Cerebellar cortex (tissue), 1 donor: ENCODE results near the gene EIF2S2.

Source experiments
- DNase-seq: peaks from one replicate; pipeline ENCODE4 v3.0.0-alpha.2; 2015; ENCODE audit warnings: low spot score

Gene EIF2S2

GRCh38 chr20:34088305-34089174 is 23.5 kb downstream of the EIF2S2 start:
- DNase-seq: no peak

DNA sequence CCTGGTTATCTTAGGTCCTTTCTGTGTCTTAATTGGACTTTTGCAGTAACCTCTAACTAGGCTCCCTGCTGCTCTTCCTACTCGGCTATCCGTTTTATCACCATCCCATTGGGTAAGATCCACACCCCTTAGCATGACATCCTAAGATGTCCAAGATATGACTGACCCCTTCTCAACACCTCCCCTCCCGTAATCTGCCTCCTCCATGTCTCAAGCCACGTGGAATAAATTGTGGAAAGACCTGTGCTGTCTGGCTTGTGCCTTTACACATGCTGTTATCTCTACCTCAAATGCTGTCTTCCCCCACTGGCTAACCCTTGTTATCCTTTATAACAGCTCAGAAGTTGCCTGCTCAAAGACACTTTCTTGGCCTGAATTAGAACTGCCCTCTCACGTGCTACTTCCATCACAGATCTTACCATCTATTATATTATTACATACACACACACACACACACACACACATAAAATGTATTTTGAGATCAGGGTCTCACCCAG is 26.5 kb downstream of the EIF2S2 start:
- DNase-seq: no peak

GRCh38 chr20:34084227-34084923 is 27.7 kb downstream of the EIF2S2 start:
- DNase-seq: no peak

DNA sequence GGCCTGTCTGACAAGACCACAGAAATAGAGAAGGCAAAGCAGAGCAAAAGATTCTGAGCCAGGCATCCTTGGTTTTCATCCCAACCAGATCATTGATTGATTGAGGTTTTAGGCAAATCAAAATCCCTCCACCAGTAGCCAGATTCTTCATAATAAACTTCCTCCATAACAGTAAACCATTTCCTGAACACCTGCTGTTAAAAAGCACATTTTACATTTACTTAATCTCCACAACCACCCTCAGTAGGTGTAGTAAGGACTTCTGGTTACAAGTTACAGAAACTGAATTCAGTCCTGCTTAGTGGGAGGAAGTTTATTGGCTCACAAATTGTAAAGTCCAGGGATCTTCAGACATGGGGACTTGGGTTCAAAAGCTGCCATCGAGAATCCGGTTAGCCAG is 28.3 kb downstream of the EIF2S2 start:
- DNase-seq: no peak

DNA sequence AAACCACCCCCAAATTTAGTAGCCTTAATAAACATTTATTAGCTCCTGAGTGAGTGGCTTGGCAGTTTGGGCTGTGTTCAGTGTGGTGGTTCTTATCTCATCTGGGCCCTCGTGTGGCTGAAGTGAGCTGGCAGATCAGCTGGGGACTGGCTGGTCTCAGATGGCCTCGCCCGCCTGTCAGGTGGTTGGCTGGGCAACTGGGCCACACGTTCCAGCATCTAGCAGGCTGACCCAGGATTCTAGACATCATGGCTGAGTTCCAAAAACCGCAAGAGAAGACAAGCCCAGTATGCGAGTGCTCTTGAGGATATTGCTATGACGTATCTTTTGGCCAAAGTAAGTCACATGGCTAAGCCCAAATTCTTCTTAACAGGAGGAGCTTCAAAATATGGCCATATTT is 28.9 kb downstream of the EIF2S2 start:
- DNase-seq: peak; percentile 68

DNA sequence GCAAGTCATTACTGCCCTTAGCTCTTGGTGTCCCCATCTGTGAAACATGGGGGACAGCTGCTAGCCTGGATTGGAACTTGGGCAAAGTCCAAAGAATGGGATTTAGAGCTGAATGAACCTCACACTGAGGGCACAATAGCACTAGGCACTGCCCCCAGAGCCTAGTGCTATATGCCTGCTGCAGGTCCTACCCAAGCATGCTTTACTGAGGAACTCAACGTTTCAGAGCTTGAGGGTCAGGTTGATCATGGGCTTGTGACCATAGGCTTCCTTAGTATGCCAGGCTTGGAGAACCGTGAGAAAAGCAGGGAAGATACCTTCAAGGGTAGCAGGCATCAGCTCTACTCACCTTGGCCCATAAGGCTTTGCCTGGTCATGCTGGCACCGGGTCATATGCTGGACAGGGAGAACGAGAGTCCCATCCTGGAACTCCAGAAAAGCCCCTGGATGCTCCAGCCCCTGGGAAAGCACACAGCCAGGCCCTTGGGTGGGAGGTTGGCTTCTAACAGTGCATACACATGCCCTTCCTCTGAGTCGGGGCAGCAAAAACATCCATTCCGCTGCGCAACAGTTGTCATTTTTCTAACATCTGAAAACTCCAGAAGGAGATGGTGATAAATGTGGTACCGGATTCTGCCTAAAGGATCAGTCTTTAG is 29.7 kb downstream of the EIF2S2 start:
- DNase-seq: no peak

GRCh38 chr20:34079818-34080217 is 32.2 kb downstream of the EIF2S2 start:
- no peak for DNase-seq

DNA sequence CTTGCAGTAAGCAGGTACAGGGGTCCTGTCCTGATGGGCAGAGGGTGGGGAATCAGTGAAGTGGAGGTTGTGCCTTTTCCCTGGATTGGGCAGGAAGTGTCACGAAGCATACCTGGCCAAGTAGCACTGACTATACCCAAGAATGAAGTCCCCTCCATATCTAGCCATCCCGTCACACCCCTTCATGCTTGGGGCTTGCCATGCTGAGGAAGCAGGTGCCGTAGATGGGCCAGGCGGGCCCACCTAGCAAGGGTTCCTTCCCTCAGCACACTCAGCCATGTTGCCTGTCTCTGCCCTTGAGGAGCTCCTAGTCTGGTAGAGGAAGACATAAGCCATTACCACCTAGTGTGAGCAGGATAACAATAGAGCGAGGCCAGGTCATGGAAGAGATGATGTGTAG is 33.5 kb downstream of the EIF2S2 start:
- DNase-seq: no peak

DNA sequence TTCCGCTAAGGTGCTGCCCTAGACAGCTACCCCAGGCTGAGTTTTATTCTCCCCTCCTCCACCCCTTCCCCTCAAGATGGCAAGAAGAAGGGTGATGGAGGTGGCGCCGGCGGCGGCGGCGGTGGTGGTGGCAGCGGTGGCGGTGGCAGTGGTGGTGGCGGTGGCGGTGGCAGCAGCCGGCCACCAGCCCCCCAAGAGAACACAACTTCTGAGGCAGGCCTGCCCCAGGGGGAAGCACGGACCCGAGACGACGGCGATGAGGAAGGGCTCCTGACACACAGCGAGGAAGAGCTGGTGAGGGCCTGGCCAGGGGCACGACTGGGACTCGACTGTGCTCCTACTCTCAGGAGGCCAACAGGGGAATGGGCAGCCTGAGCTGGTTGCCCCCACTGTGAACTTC is 35.1 kb downstream of the EIF2S2 start:
- no peak for DNase-seq

GRCh38 chr20:34075647-34076046 is 36.4 kb downstream of the EIF2S2 start:
- no peak for DNase-seq

GRCh38 chr20:34074101-34074760 is 37.8 kb downstream of the EIF2S2 start:
- DNase-seq: no peak

DNA sequence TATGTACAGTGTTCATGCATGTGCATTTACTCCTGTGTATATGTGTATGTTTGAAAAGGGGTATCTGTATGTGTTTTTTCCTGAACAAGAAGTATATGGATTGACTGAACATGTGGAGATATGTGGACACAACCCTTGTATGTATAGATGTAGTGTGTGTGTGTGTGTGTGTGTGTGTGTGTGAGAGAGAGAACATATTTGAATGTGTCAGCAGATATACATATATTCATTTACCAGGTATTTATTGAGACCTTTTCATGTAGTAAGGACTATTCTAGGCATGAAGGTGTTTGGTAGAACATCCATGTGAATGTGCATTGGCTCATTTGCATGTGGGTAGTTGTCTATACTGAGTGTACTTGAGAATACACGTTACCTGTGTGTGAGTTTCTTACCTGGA is 39.3 kb downstream of the EIF2S2 start:
- no peak for DNase-seq

DNA sequence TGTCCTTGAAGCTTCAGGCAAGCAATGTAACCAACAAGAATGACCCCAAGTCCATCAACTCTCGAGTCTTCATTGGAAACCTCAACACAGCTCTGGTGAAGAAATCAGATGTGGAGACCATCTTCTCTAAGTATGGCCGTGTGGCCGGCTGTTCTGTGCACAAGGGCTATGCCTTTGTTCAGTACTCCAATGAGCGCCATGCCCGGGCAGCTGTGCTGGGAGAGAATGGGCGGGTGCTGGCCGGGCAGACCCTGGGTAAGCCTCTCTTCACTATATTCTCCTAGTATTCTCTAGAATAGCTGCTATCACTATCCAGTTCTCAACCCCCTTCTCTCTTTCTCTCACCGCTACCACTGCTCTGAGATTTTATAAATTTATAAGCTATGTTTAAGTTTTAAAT is 40.0 kb downstream of the EIF2S2 start:
- no peak for DNase-seq

- DNase-seq: no peak
Measured at GRCh38 chr20:34070859-34071258, 41.2 kb downstream of the EIF2S2 start.

- DNase-seq: no peak
Measured at GRCh38 chr20:34070079-34070439, 42.0 kb downstream of the EIF2S2 start.

GRCh38 chr20:34069341-34070078 is 42.5 kb downstream of the EIF2S2 start:
- DNase-seq: peak; percentile 92

GRCh38 chr20:34068001-34068400 is 44.0 kb downstream of the EIF2S2 start:
- no peak for DNase-seq

DNA sequence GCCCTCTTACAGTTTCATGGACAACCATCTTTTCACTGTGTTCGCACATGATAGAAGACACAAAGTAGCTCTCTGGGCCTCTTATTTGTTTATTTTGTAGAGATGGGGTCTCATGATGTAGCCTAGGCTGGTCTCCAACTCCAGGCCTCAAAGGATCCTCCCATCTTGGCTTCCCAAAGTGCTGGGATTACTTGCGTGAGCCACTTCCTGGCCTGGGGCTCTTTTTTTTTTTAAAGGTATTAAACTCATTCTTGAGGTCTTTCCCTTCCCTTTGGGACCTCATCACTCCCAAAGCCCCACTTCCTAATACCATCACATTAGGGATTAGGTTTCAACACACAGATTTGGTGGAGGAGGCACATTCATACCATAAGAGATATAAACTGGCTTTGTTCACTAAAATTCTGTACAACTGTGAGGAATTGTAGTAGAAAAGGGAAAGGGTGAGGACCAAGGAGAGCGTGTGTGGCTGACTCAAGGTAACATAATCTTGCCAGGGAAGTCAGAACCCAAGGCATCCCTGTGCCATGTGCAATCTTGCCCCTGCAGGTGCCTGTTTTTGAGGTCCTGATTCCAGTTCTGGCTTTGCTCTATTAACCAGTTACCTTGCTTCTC is 45.5 kb downstream of the EIF2S2 start:
- DNase-seq: no peak

DNA sequence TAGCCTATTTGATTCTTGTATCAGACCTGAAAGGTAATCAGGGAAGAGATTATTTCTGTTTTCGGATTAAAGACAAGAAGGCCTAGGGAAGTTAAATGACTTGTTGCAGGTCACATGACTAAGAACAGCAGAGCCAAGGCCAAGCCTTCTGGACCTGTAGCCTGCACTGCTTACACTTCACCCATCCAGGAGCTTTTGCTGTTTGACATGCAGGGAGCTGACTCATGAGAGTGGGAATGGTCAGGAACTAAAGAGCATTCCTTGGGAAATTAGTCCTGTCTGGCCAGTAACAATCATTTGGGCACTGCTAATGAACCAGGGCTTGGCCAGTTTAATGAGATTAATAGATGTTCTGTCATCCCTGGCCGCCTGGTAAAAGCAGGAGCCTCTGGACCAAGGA is 46.8 kb downstream of the EIF2S2 start:
- DNase-seq: no peak

- no peak for DNase-seq
Measured at GRCh38 chr20:34064286-34064685, 47.8 kb downstream of the EIF2S2 start.
